HepG2 (cell line): ENCODE results near the gene ZBTB1. TPM values are rescaled to one million over a fixed set of nuclear protein-coding genes. Genes with fewer than 3 reads are reported as not detected.

Experiments used
- ATAC-seq: fragments of 200-7000 bp; cut with Tn5 transposase; 3 replicates; pipeline ENCODE4 v1.9.1; 2020; ENCODE audit warnings: mild to moderate bottlenecking, moderate library complexity
- BruUV-seq: library from RNA; stranded (reverse); fragments of 400-500 nt; replicated peaks from 2 replicates; lab custom pipeline; 2021; lab: Mats Ljungman, UMichigan
- CTCF ChIA-PET: fragments of 300-600 bp; formaldehyde crosslinking; extraction: SDS; loops from one replicate; lab custom pipeline; 2021; ENCODE audit warnings: low total read pairs, inconsistent platforms, low intra/inter-chr PET ratio; lab: Yijun Ruan, JAX
- POLR2A ChIA-PET: fragments of 350-600 bp; sonication (Branson Sonifier 250); formaldehyde crosslinking; loops from one replicate; lab custom pipeline; 2020; ENCODE audit warnings: antibody characterized with exemption, inconsistent platforms; lab: Yijun Ruan, JAX
- DNase-seq: peaks from one replicate; pipeline ENCODE4 v3.0.0-alpha.2; 2015; ENCODE audit warnings: low spot score
- FAIRE-seq: peaks from 3 replicates; lab custom pipeline; 2011; peaks lifted over from hg19 to GRCh38; lab: Jason Lieb, UNC
- H2AFZ ChIP-seq: one replicate; pipeline ENCODE4 v1.6.1; 2011; ENCODE audit warnings: low read length, inconsistent platforms
- H3K27ac ChIP-seq: fragments of 300-600 bp; 3 replicates; pipeline ENCODE4 v1.8.0; 2011; ENCODE audit warnings: mixed run types, mild to moderate bottlenecking, mixed read lengths, low read length, inconsistent platforms; ENCODE audit not compliant: insufficient read depth; ENCODE audit errors: extremely low read length
- H3K27me3 ChIP-seq, 2 experiments: fragments of 200-600 bp in 1 of 2; 2 replicates in 1 of 2; 3 replicates in 1 of 2; pipeline versions ENCODE4 v1.6.0 to v1.8.0; 2011; ENCODE audit warnings: low read length in 2 of 2, mild to moderate bottlenecking in 2 of 2, moderate library complexity in 2 of 2, inconsistent platforms in 1 of 2; ENCODE audit not compliant: insufficient read depth in 2 of 2, control insufficient read depth in 1 of 2
- H3K36me3 ChIP-seq, 2 experiments: fragments of 200-600 bp in 1 of 2; replicated peaks in 1 of 2; 2 replicates in 1 of 2; 3 replicates in 1 of 2; pipeline versions ENCODE4 v1.5.1 to v1.8.0; 2011; ENCODE audit warnings: low read length in 2 of 2, inconsistent platforms in 1 of 2; ENCODE audit not compliant: insufficient read depth in 2 of 2, control insufficient read depth in 1 of 2
- H3K4me1 ChIP-seq: 2 replicates; pipeline ENCODE4 v1.5.1; 2012; ENCODE audit warnings: low read length, inconsistent platforms; ENCODE audit not compliant: insufficient read depth
- H3K4me2 ChIP-seq: 2 replicates; pipeline ENCODE4 v1.6.0; 2011; ENCODE audit warnings: low read depth, low read length, inconsistent platforms
- H3K4me3 ChIP-seq, 3 experiments: fragments of 200-600 bp in 1 of 3; sonication (generic), shearing (Covaris generic) in 1 of 3; replicated peaks in 1 of 3; 2 replicates each; pipeline ENCODE4 v1.5.1; 2011 to 2016; ENCODE audit warnings: low read length in 3 of 3, inconsistent platforms in 2 of 3, low read depth in 2 of 3, mild to moderate bottlenecking in 2 of 3, control low read depth in 1 of 3, mixed read lengths in 1 of 3; ENCODE audit not compliant: insufficient read depth in 1 of 3
- H3K79me2 ChIP-seq: one replicate; pipeline ENCODE4 v1.6.1; 2011; ENCODE audit warnings: low read length, inconsistent platforms; ENCODE audit not compliant: insufficient read depth
- H3K9ac ChIP-seq: 2 replicates; pipeline ENCODE4 v1.6.0; 2011; ENCODE audit warnings: mild to moderate bottlenecking, low read depth, low read length, inconsistent platforms; ENCODE audit not compliant: insufficient read depth
- H3K9me3 ChIP-seq: 2 replicates; pipeline ENCODE4 v1.5.1; 2012; ENCODE audit warnings: mild to moderate bottlenecking, low read length
- H4K20me1 ChIP-seq: 2 replicates; pipeline ENCODE4 v1.6.0; 2011; ENCODE audit warnings: inconsistent platforms, mild to moderate bottlenecking, low read length, moderate library complexity; ENCODE audit not compliant: insufficient read depth
- GZF1 ChIP-seq: sonication (generic); formaldehyde crosslinking; IDR thresholded peaks from 2 replicates; pipeline ENCODE4 v1.5.1; 2020; ENCODE audit warnings: mild to moderate bottlenecking, missing genetic modification reagents
- HNRNPL ChIP-seq: fragments of 200-400 bp; formaldehyde crosslinking; IDR thresholded peaks from 2 replicates; pipeline ENCODE4 v1.6.1; 2017; ENCODE audit warnings: mild to moderate bottlenecking, low read depth, low read length
- HOXA7 ChIP-seq: sonication (generic); formaldehyde crosslinking; IDR thresholded peaks from 2 replicates; pipeline ENCODE4 v1.8.1; 2022; ENCODE audit warnings: mild to moderate bottlenecking, missing genetic modification reagents, moderate library complexity
- HOXA9 ChIP-seq: sonication (generic); formaldehyde crosslinking; IDR thresholded peaks from 2 replicates; pipeline ENCODE4 v1.8.1; 2022; ENCODE audit warnings: missing genetic modification reagents, mild to moderate bottlenecking, moderate library complexity, borderline replicate concordance
- MEF2D ChIP-seq: sonication (generic); formaldehyde crosslinking; IDR thresholded peaks from 2 replicates; pipeline ENCODE4 v1.5.1; 2020; ENCODE audit warnings: mild to moderate bottlenecking, missing genetic modification reagents
- YY1 ChIP-seq: IDR thresholded peaks from 2 replicates; pipeline ENCODE4 v1.6.1; 2011; ENCODE audit warnings: low read length, low read depth, moderate library complexity, mild to moderate bottlenecking; ENCODE audit not compliant: insufficient read depth, insufficient replicate concordance
- ZNF605 ChIP-seq: sonication (generic); formaldehyde crosslinking; IDR thresholded peaks from 2 replicates; pipeline ENCODE4 v1.8.0; 2022; ENCODE audit warnings: mild to moderate bottlenecking, missing genetic modification reagents
- ZNF781 ChIP-seq: sonication (generic); formaldehyde crosslinking; IDR thresholded peaks from 2 replicates; pipeline ENCODE4 v1.5.1; 2020; ENCODE audit warnings: borderline replicate concordance, mild to moderate bottlenecking, missing genetic modification reagents; ENCODE audit errors: not compliant biosample characterization
- ZSCAN22 ChIP-seq: sonication (generic); formaldehyde crosslinking; IDR thresholded peaks from 2 replicates; pipeline ENCODE4 v1.4.0; 2020; ENCODE audit warnings: mild to moderate bottlenecking, missing genetic modification reagents
- WGBS: methylation state at CpG from one replicate; pipeline ENCODE4 v1.1.6; 2017; ENCODE audit warnings: low lambda C conversion rate; 5-methylcytosine and 5-hydroxymethylcytosine counted together
- in situ Hi-C: cut with HindIII; loops from 2 replicates; pipeline ENCODE4 v1.10.0; 2017; ENCODE audit warnings: low pct_unique_long_range_greater_than_20kb; ENCODE audit not compliant: extremely low pct_ligation_motif_present
- intact Hi-C: fragments of 100-400 bp; cut with micrococcal nuclease; formaldehyde crosslinking; loops from one replicate; pipeline ENCODE4 v1.10.0; 2022; ENCODE audit not compliant: unreplicated experiment
- polyA plus RNA-seq, 8 experiments: library from polyadenylated mRNA; depleted of rRNA in 3 of 8; stranded (reverse) in 7 of 8; unstranded in 1 of 8; fragments of >200 nt; fragmentation: Illumina TruSeq in 4 of 8; extraction: Trizol in 4 of 8; gene quantifications; 2 replicates each; pipeline versions ENCODE4 v1.2.1 to v1.2.3, GENCODE V29; 2011 to 2016; ENCODE audit warnings: low read depth in 4 of 8, missing spikeins in 1 of 8, mixed read lengths in 1 of 8; ENCODE audit not compliant: insufficient read depth in 1 of 8
- total RNA-seq, 5 experiments: library from RNA; depleted of rRNA; stranded (reverse); fragments of >200 nt; fragmentation: Illumina TruSeq; extraction: Trizol; gene quantifications; 2 replicates each; pipeline ENCODE4 v1.2.3, GENCODE V29; 2016; ENCODE audit warnings: low read depth in 1 of 5
- TF ChIP-seq, protein P1 (sequence below), 2 experiments: sonication (generic) in 1 of 2; formaldehyde crosslinking in 1 of 2; IDR thresholded peaks; 2 replicates each; pipeline versions ENCODE4 v1.5.1 to v1.6.1; 2011 to 2020; ENCODE audit warnings: borderline replicate concordance in 1 of 2, low read depth in 1 of 2, low read length in 1 of 2, mild to moderate bottlenecking in 1 of 2, missing genetic modification reagents in 1 of 2, moderate library complexity in 1 of 2
- TF ChIP-seq, protein P2 (sequence below): sonication (generic); formaldehyde crosslinking; conservative IDR thresholded peaks from 2 replicates; pipeline ENCODE4 v1.4.0; 2020; ENCODE audit warnings: missing genetic modification reagents

The ZBTB1 gene
- total and polyA plus RNA-seq, 2 of the 13 experiments (the other 11 are each of a cell fraction or from before 2014, with no cell fraction given), result 18.8 to 22.6 TPM

DNA sequence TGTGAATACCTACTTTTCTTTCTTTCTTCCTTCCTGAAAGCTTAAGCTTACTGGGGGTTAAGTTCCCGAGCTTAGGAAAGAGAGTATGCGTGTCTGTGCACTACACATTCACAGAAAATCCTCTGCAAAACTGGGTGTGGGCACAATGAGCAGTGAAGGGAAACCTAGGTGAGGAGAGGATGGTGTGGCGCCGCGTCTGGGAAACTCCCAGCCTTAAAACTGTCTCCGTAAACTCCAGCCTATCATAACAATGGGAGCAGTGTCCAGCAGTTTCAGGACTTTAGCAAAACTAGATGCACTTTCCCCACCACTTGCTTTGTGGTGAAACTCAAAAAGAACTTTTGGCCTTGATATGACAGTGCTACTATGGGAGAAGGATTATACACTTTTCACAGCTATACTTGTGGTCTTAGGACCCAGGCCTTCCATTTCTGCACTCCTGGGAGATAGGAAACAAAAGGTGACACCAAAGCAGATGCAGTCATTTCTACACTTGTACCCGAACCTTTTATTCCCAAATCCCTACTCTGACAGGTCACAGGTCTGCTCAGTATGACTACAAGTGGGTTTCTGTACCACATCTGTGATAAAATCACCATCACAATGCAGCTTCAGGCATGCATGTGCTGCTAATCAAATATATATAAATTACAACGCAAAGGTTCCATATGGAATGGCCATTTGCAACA is 28.8 kb upstream of the ZBTB1 start:
- H4K20me1 ChIP-seq, result no peaks in the 10 kb centered on the region
- peak overlapping the region; percentile 32 for H3K4me2 ChIP-seq
- peak; percentile 44 for DNase-seq
- no TSS peak for BruUV-seq
- H3K4me1 ChIP-seq, result peaks cover 8% of the 10 kb centered on the region
- FAIRE-seq, result no peak
- peak; percentile 82 for ATAC-seq
- H3K79me2 ChIP-seq, result no peaks in the 10 kb centered on the region
- H3K9me3 ChIP-seq, result no peaks in the 10 kb centered on the region
- no peaks in the 10 kb centered on the region for H3K27me3 ChIP-seq
- no peak overlapping the region for H3K4me3 ChIP-seq
- in situ Hi-C loops, result loop anchor here (5.0 kb wide), 1 partner anchor 133 kb away; no protein-coding TSS in a partner anchor
- POLR2A ChIA-PET, result no interaction called here
- no peak overlapping the region for H3K9ac ChIP-seq
- TF ChIP-seq ZSCAN22 (CRISPR knock-in tag) (no peak), MEF2D (CRISPR knock-in tag) (no peak), YY1 (no peak)
- TF ChIP-seq, all 625 proteins: peak for 0
- intact Hi-C loops, result no loop called here
- CTCF ChIA-PET, result no interaction called here
- H3K36me3 ChIP-seq, result no peaks in the 10 kb centered on the region; a peak in 1 of 5 replicates
- peak overlapping the region; percentile 19 for H3K27ac ChIP-seq
- 66% methylated on average over 8 of the region's 8 CpGs for WGBS
- no peak overlapping the region for H2AFZ ChIP-seq

DNA sequence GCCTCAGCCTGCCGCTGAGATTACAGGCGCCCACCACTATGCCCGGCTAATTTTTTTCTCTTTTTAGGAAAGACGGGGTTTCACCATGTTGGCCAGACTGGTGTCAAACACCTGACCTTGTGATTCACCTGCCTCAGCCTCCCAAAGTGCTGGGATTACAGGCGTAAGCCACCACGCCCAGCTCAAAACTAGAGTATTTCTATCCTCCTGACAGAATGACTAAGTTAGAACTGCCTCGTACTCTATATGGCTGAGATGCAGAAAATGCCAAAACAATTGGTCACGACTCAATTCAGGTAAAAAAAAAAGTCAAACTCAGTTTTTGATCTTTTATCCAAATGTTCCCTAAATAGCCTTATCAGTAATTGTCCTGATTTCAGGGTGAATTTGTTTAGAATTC is 28.1 kb upstream of the ZBTB1 start:
- 94% methylated on average over 8 of the region's 8 CpGs for WGBS
- ChIA-PET POLR2A (no interaction called here), CTCF (no interaction called here)
- no peak for TF ChIP-seq ZNF781
- TF ChIP-seq, protein P1, sequence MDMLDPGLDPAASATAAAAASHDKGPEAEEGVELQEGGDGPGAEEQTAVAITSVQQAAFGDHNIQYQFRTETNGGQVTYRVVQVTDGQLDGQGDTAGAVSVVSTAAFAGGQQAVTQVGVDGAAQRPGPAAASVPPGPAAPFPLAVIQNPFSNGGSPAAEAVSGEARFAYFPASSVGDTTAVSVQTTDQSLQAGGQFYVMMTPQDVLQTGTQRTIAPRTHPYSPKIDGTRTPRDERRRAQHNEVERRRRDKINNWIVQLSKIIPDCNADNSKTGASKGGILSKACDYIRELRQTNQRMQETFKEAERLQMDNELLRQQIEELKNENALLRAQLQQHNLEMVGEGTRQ (IDR thresholded peaks at IDR 0.05; ENCODE audit: low read depth, low read length), result no peak
- TF ChIP-seq, protein P1 (CRISPR knock-in tag; IDR thresholded peaks at IDR 0.05; ENCODE audit: borderline replicate concordance), result no peak
- TF ChIP-seq HOXA7 (CRISPR knock-in tag), result no peak
- no peak for TF ChIP-seq ZNF605 (CRISPR knock-in tag)
- TF ChIP-seq, protein P2, sequence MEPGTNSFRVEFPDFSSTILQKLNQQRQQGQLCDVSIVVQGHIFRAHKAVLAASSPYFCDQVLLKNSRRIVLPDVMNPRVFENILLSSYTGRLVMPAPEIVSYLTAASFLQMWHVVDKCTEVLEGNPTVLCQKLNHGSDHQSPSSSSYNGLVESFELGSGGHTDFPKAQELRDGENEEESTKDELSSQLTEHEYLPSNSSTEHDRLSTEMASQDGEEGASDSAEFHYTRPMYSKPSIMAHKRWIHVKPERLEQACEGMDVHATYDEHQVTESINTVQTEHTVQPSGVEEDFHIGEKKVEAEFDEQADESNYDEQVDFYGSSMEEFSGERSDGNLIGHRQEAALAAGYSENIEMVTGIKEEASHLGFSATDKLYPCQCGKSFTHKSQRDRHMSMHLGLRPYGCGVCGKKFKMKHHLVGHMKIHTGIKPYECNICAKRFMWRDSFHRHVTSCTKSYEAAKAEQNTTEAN, result no peak
- no peak for TF ChIP-seq HOXA9 (CRISPR knock-in tag)
- no peak for TF ChIP-seq HNRNPL
- TF ChIP-seq GZF1, result no peak

More for the DNA sequence above, 28.1 kb upstream of the ZBTB1 start:
- ATAC-seq (no peak), DNase-seq (no peak), FAIRE-seq (no peak)
- H3K27ac ChIP-seq, result no peak overlapping the region
- H3K4me1 ChIP-seq, result peaks cover 8% of the 10 kb centered on the region
- no peaks in the 10 kb centered on the region for H3K79me2 ChIP-seq
- BruUV-seq, result no TSS peak
- in situ Hi-C loops (loop anchor here (5.0 kb wide), 1 partner anchor 134 kb away; no protein-coding TSS in a partner anchor), intact Hi-C loops (no loop called here)
- no peaks in the 10 kb centered on the region for H4K20me1 ChIP-seq
- no peaks in the 10 kb centered on the region for H3K9me3 ChIP-seq
- no peaks in the 10 kb centered on the region for H3K27me3 ChIP-seq
- H3K36me3 ChIP-seq, result no peaks in the 10 kb centered on the region; a peak in 1 of 5 replicates
- no peak overlapping the region for H3K4me2 ChIP-seq
- no peak overlapping the region for H3K4me3 ChIP-seq
- no peak overlapping the region for H3K9ac ChIP-seq
- no peak overlapping the region for H2AFZ ChIP-seq
